Pancreas (tissue), 10 donors: ENCODE results near the gene RGS8. TPM values are rescaled to one million over a fixed set of nuclear protein-coding genes. Genes with fewer than 3 reads are reported as not detected.
A peak's percentile ranks its signal among the peaks of the same experiment; 100 is the strongest.

Experiments
- ATAC-seq, 4 donors: fragments of 200-7000 bp; cut with Tn5 transposase; one replicate each; pipeline versions ENCODE4 v1.8.0 to v1.9.1; 2020; ENCODE audit warnings: mild to moderate bottlenecking in 4 of 4, moderate library complexity in 4 of 4
- DNase-seq, 6 donors: peaks; one replicate each; pipeline ENCODE4 v3.0.0-alpha.2; 2020
- FAIRE-seq: peaks from 2 replicates; lab custom pipeline; 2012; peaks lifted over from hg19 to GRCh38; lab: Jason Lieb, UNC
- H3K27ac ChIP-seq, 4 donors: fragments of 200-600 bp; sonication (generic); 1 replicate in 3 of 4; 2 replicates in 1 of 4; pipeline versions ENCODE4 v1.5.0 to v1.8.0; 2020
- H3K27me3 ChIP-seq, 4 donors: fragments of 200-600 bp; one replicate each; pipeline ENCODE4 v1.8.0; 2021
- H3K36me3 ChIP-seq, 3 donors: fragments of 200-600 bp; sonication (generic) in 1 of 3; one replicate each; pipeline versions ENCODE4 v1.5.0 to v1.8.0; 2020 to 2021
- H3K4me1 ChIP-seq, 3 donors: fragments of 200-600 bp; one replicate each; pipeline ENCODE4 v1.8.0; 2021
- H3K4me3 ChIP-seq, 4 donors: fragments of 200-600 bp; sonication (generic) in 2 of 4; one replicate each; pipeline versions ENCODE4 v1.5.0 to v1.8.0; 2020 to 2021
- H3K9me3 ChIP-seq, 4 donors: fragments of 200-600 bp; one replicate each; pipeline ENCODE4 v1.8.0; 2021
- CTCF ChIP-seq, 4 donors: fragments of 200-600 bp; sonication (generic) in 3 of 4; IDR thresholded peaks; one replicate each; pipeline versions ENCODE4 v1.5.0 to v1.8.0; 2021; ENCODE audit warnings: antibody characterized with exemption in 4 of 4
- WGBS, 2 donors: extraction: QIAGEN DNeasy Blood & Tissue Kit; methylation state at CpG; one replicate each; pipeline ENCODE4 v1.1.7; 2013; 5-methylcytosine and 5-hydroxymethylcytosine counted together
- intact Hi-C, 3 donors: fragments of 100-400 bp; cut with DNase I; formaldehyde crosslinking; loops; one replicate each; pipeline versions ENCODE4 v1.11.1 to v1.14.2; 2022
- polyA plus RNA-seq, 2 donors: library from polyadenylated mRNA; stranded (reverse); fragments of 200-250 nt; gene quantifications; one replicate each; pipeline ENCODE4 v1.2.3, GENCODE V29; 2013
- total RNA-seq, 6 donors: library from RNA; stranded (reverse); fragmentation: NEBNext Ultra II Directional in 4 of 6; extraction: Animal tissue kit (Norgen Biotek cat#: 25700) in 4 of 6; gene quantifications; one replicate each; pipeline versions ENCODE4 v1.2.1 to v1.2.4, GENCODE V29; 2021 to 2023
- donor health status: healthy with polysubstance abuse.
- donor health status: DM: no; HTN: no; CAD: no; lungs with moderate emphysema.
- donor health status: DM: no; HTN: no; CAD: no.
- donor health status: control.
- donor health status: control.
- donor health status: Bipolar disorder and iron deficiency.
- donor health status: DM: yes; HTN: yes; CAD: no.
- donor health status: DM: no; HTN: no; CAD: no.
- donor health status: DM: no; HTN: no; CAD: no.
- donor health status: DM: yes; HTN: yes; CAD: no.

The RGS8 gene
- total and polyA plus RNA-seq, 8 donors, result 0.02 TPM; not detected in 7

DNA sequence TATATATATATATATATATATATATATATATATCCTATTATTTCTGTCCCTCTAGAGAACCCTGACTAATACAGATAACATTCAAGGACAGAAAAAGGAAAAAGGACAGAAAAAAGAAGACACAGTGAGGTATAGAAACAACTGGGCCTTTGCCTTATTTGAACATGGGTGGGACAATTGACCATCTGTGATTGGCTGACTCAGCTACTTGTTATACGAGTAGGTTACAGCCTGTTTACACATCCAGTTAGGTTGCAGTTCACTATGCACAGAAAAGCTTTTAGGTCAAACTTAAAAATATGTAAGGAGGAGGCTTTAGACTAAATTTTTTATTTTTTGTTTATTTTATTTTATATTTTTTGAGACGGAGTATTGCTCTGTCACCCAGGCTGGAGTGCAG lies 39.8 kb upstream of the RGS8 start:
- H3K27me3 ChIP-seq, result no peaks in the 10 kb centered on the region
- no peaks in the 10 kb centered on the region for H3K9me3 ChIP-seq
- no peak overlapping the region for H3K4me3 ChIP-seq
- DNase-seq, result no peak
- no peak for ATAC-seq
- H3K4me1 ChIP-seq, result no peaks in the 10 kb centered on the region
- no peaks in the 10 kb centered on the region for H3K36me3 ChIP-seq
- H3K27ac ChIP-seq, result no peak overlapping the region
- WGBS, 2 donors, result 82 to 85% methylated on average over 2 of the region's 2 CpGs
- intact Hi-C loops, result no loop called here
- no peak for TF ChIP-seq CTCF (IDR thresholded peaks at IDR 0.05)
- FAIRE-seq, result no peak

GRCh38 chr1:182723200-182723599 lies 38.8 kb upstream of the RGS8 start:
- Histone ChIP-seq H3K4me3 (no peak overlapping the region), H3K27ac (no peak overlapping the region), H3K9me3 (no peaks in the 10 kb centered on the region), H3K36me3 (no peaks in the 10 kb centered on the region), H3K4me1 (no peaks in the 10 kb centered on the region), H3K27me3 (no peaks in the 10 kb centered on the region)
- no peak for DNase-seq
- TF ChIP-seq CTCF (IDR thresholded peaks at IDR 0.05), result no peak
- 76 to 83% methylated on average over 2 of the region's 2 CpGs for WGBS, 2 donors
- FAIRE-seq, result no peak
- ATAC-seq, result peak in 2 of 4 donors; percentile 19 to 27
- intact Hi-C loops, result no loop called here

GRCh38 chr1:182721525-182721924 lies 37.1 kb upstream of the RGS8 start:
- Histone ChIP-seq H3K4me1 (no peaks in the 10 kb centered on the region), H3K27me3 (no peaks in the 10 kb centered on the region), H3K36me3 (no peaks in the 10 kb centered on the region), H3K27ac (no peak overlapping the region), H3K9me3 (no peaks in the 10 kb centered on the region), H3K4me3 (no peak overlapping the region)
- WGBS, 2 donors, result 42 to 56% methylated on average over 1 of the region's 1 CpG
- no peak for FAIRE-seq
- no peak for TF ChIP-seq CTCF (IDR thresholded peaks at IDR 0.05)
- DNase-seq, result no peak
- intact Hi-C loops, result no loop called here
- no peak for ATAC-seq

GRCh38 chr1:182720463-182720862 lies 36.1 kb upstream of the RGS8 start:
- ATAC-seq, result no peak
- intact Hi-C loops, result no loop called here

More at GRCh38 chr1:182720463-182720862, 36.1 kb upstream of the RGS8 start:
- no peak overlapping the region for H3K4me3 ChIP-seq
- H3K27ac ChIP-seq, result no peak overlapping the region
- no peaks in the 10 kb centered on the region for H3K9me3 ChIP-seq
- no peaks in the 10 kb centered on the region for H3K36me3 ChIP-seq
- FAIRE-seq, result no peak
- no peak for TF ChIP-seq CTCF (IDR thresholded peaks at IDR 0.05)
- no peaks in the 10 kb centered on the region for H3K27me3 ChIP-seq
- H3K4me1 ChIP-seq, result no peaks in the 10 kb centered on the region
- no peak for DNase-seq
- 80 to 85% methylated on average over 2 of the region's 2 CpGs for WGBS, 2 donors
